K562 (cell line): ENCODE measurements around the gene ZNF749. TPM values are rescaled to one million over a fixed set of nuclear protein-coding genes. Genes with fewer than 3 reads are reported as not detected.

ENCODE experiments used
- ATF7 ChIP-seq: fragments of 450-650 bp; IDR thresholded peaks from 2 replicates; pipeline ENCODE4 v1.7.1; 2014; ENCODE audit warnings: mild to moderate bottlenecking, moderate library complexity
- CEBPG ChIP-seq, 3 experiments: fragments of 200-800 bp in 1 of 3; sonication (Bioruptor generic) in 1 of 3; sonication (generic) in 1 of 3; formaldehyde crosslinking in 1 of 3; IDR thresholded peaks in 2 of 3; conservative IDR thresholded peaks in 1 of 3; 2 replicates each; pipeline versions ENCODE4 v1.6.1 to v1.8.0; 2016 to 2022; ENCODE audit warnings: missing compliant biosample characterization in 2 of 3, missing genetic modification characterization in 2 of 3, mild to moderate bottlenecking in 1 of 3, missing genetic modification reagents in 1 of 3
- CREB1 ChIP-seq, 2 experiments: sonication (generic) in 1 of 2; formaldehyde crosslinking in 1 of 2; IDR thresholded peaks; 2 replicates each; pipeline versions ENCODE4 v1.6.1 to v1.8.0; 2012 to 2022; ENCODE audit warnings: inconsistent platforms in 1 of 2, mild to moderate bottlenecking in 1 of 2, missing genetic modification reagents in 1 of 2, moderate library complexity in 1 of 2
- CREB3L1 ChIP-seq: fragments of 450-650 bp; IDR thresholded peaks from 2 replicates; pipeline ENCODE4 v1.6.1; 2014; ENCODE audit warnings: low read depth, mild to moderate bottlenecking, moderate library complexity, borderline replicate concordance
- CREM ChIP-seq: IDR thresholded peaks from 2 replicates; pipeline ENCODE4 v1.6.1; 2014; ENCODE audit warnings: antibody characterized with exemption, low read depth
- ETS1 ChIP-seq: conservative IDR thresholded peaks from 2 replicates; pipeline ENCODE4 v1.6.1; 2011; ENCODE audit warnings: low read depth, mild to moderate bottlenecking, low read length; ENCODE audit not compliant: control insufficient read depth
- FOXK2 ChIP-seq, 2 experiments: fragments of 450-650 bp; IDR thresholded peaks in 1 of 2; conservative IDR thresholded peaks in 1 of 2; 2 replicates each; pipeline ENCODE4 v1.6.1; 2016; ENCODE audit warnings: low read depth in 2 of 2, mild to moderate bottlenecking in 1 of 2
- GMEB1 ChIP-seq: fragments of 250-450 bp; sonication (Bioruptor Pico); IDR thresholded peaks from 2 replicates; pipeline ENCODE4 v1.4.0; 2020; ENCODE audit warnings: mild to moderate bottlenecking
- KLF1 ChIP-seq: fragments of 450-650 bp; IDR thresholded peaks from 2 replicates; pipeline ENCODE4 v1.6.1; 2016; ENCODE audit warnings: missing genetic modification characterization, missing compliant biosample characterization
- MAZ ChIP-seq, 2 experiments: fragments of 450-650 bp in 1 of 2; sonication (generic) in 1 of 2; formaldehyde crosslinking; IDR thresholded peaks in 1 of 2; conservative IDR thresholded peaks in 1 of 2; 2 replicates each; pipeline versions ENCODE4 v1.4.0 to v1.5.0; 2020; ENCODE audit warnings: mild to moderate bottlenecking in 1 of 2, missing genetic modification reagents in 1 of 2
- NFYB ChIP-seq: IDR thresholded peaks from 2 replicates; pipeline ENCODE4 v1.6.1; 2011; ENCODE audit warnings: mild to moderate bottlenecking, moderate library complexity; ENCODE audit not compliant: insufficient read length; ENCODE audit errors: extremely low read depth
- NR4A1 ChIP-seq, 2 experiments: fragments of 250-450 bp in 1 of 2; fragments of 450-650 bp in 1 of 2; sonication (Bioruptor Pico) in 1 of 2; IDR thresholded peaks; 2 replicates each; pipeline versions ENCODE4 v1.4.0 to v1.6.1; 2016 to 2020; ENCODE audit warnings: mild to moderate bottlenecking in 2 of 2, missing compliant biosample characterization in 1 of 2, missing genetic modification characterization in 1 of 2, moderate library complexity in 1 of 2
- RBM25 ChIP-seq: fragments of 200-400 bp; formaldehyde crosslinking; IDR thresholded peaks from 2 replicates; pipeline ENCODE4 v1.6.1; 2018; ENCODE audit warnings: low read length, low read depth, moderate library complexity; ENCODE audit not compliant: severe bottlenecking
- RFX1 ChIP-seq: fragments of 450-650 bp; IDR thresholded peaks from 2 replicates; pipeline ENCODE4 v1.6.1; 2016; ENCODE audit warnings: mild to moderate bottlenecking, moderate library complexity
- SMAD3 ChIP-seq: fragments of 450-650 bp; formaldehyde crosslinking; conservative IDR thresholded peaks from 2 replicates; pipeline ENCODE4 v1.4.0; 2020; ENCODE audit warnings: mild to moderate bottlenecking
- SP1 ChIP-seq: sonication (generic); formaldehyde crosslinking; IDR thresholded peaks from 2 replicates; pipeline ENCODE4 v1.8.1; 2022; ENCODE audit warnings: mild to moderate bottlenecking, missing genetic modification reagents
- TARDBP ChIP-seq: fragments of 450-650 bp; IDR thresholded peaks from 2 replicates; pipeline ENCODE4 v1.6.1; 2016
- ZBTB9 ChIP-seq: fragments of 450-650 bp; formaldehyde crosslinking; IDR thresholded peaks from 2 replicates; pipeline ENCODE4 v1.4.0; 2020; ENCODE audit warnings: mild to moderate bottlenecking, moderate library complexity
- ZEB2 ChIP-seq: fragments of 450-650 bp; IDR thresholded peaks from 2 replicates; pipeline ENCODE4 v1.6.1; 2016
- ZKSCAN1 ChIP-seq: fragments of 150-350 bp; IDR thresholded peaks from 2 replicates; pipeline ENCODE4 v1.6.1; 2016; ENCODE audit warnings: low read depth, low read length
- ZNF444 ChIP-seq: fragments of 250-450 bp; sonication (Bioruptor Pico); IDR thresholded peaks from 2 replicates; pipeline ENCODE4 v1.4.0; 2020; ENCODE audit warnings: mild to moderate bottlenecking, moderate library complexity
- polyA plus RNA-seq, 8 experiments: library from polyadenylated mRNA; depleted of rRNA in 4 of 8; stranded (reverse) in 5 of 8; unstranded in 3 of 8; fragments of >200 nt; fragmentation: Nextera tagmentation in 2 of 8; fragmentation: Illumina TruSeq in 1 of 8; extraction: Ambion mirVana in 2 of 8; extraction: Trizol in 1 of 8; gene quantifications; 2 replicates each; pipeline versions ENCODE4 v1.2.1 to v1.2.3, GENCODE V29; 2011 to 2014; ENCODE audit warnings: inconsistent platforms in 1 of 8, missing spikeins in 1 of 8
- total RNA-seq, 7 experiments: library from RNA; depleted of rRNA in 6 of 7; stranded (reverse); fragments of >200 nt in 6 of 7; fragmentation: Illumina TruSeq in 2 of 7; extraction: Trizol in 2 of 7; gene quantifications; 2 replicates each; pipeline versions ENCODE4 v1.2.1 to v1.2.3, GENCODE V29; 2011 to 2021; ENCODE audit warnings: low replicate concordance in 1 of 7

The ZNF749 gene
- total and polyA plus RNA-seq, 9 of the 15 experiments (the other 6 are each of a cell fraction or from before 2014, with no cell fraction given), result 5.3 to 33.2 (median 15.0) TPM

- TF ChIP-seq CEBPG (CRISPR knock-in tag; IDR thresholded peaks at IDR 0.05) (peak; percentile 71), CEBPG (tag; conservative IDR thresholded peaks at IDR 0.05 in 1 of 2, IDR thresholded peaks at IDR 0.05 in 1 of 2) (peak; percentile 68 to 73), ETS1 (peak; percentile 56; the same call in 1 of the 2 replicates), ZNF444 (CRISPR knock-in tag) (no peak), RBM25 (peak; percentile 14), CREB3L1 (peak; percentile 69), MAZ (CRISPR knock-in tag; conservative IDR thresholded peaks at IDR 0.05 in 1 of 2, IDR thresholded peaks at IDR 0.05 in 1 of 2) (0 out of 4 replicates have a peak, but pooled peaks of 1 of the 2 experiments have one; percentile 35), TARDBP (peak; percentile 80), ZKSCAN1 (peak; percentile 98), GMEB1 (CRISPR knock-in tag) (peak; percentile 98), SMAD3 (CRISPR knock-in tag) (no peak), CREB1 (IDR thresholded peaks at IDR 0.05) (peak; percentile 94), CREB1 (CRISPR knock-in tag; IDR thresholded peaks at IDR 0.05) (peak; percentile 95), NFYB (peak; percentile 52), CREM (peak; percentile 98), ZBTB9 (CRISPR knock-in tag) (no peak; the same call in 1 of the 2 replicates), SP1 (peak; percentile 54; the same call in 1 of the 2 replicates), FOXK2 (conservative IDR thresholded peaks at IDR 0.05 in 1 of 2, IDR thresholded peaks at IDR 0.05 in 1 of 2; ENCODE audit: low read depth in 2 of 2) (peak in 1 of 2 experiments; percentile 69; a peak in 3 of 4 replicates), KLF1 (peak; percentile 91), ATF7 (peak; percentile 97), ZEB2 (no peak), RFX1 (peak; percentile 62), NR4A1 (CRISPR knock-in tag; IDR thresholded peaks at IDR 0.05) (no peak), NR4A1 (tag; IDR thresholded peaks at IDR 0.05) (no peak)
Measured at GRCh38 chr19:57389730-57390598, 45.2 kb upstream of the ZNF749 start, which contains the start of gene ZNF548 (continued).
